ENCODE measurements around the gene RFX5. TPM values are rescaled to one million over a fixed set of nuclear protein-coding genes. Genes with fewer than 3 reads are reported as not detected.

The RFX5 gene
- total and polyA plus RNA-seq, 8 donors, result 5.6 to 34.2 (median 9.0) TPM

DNA sequence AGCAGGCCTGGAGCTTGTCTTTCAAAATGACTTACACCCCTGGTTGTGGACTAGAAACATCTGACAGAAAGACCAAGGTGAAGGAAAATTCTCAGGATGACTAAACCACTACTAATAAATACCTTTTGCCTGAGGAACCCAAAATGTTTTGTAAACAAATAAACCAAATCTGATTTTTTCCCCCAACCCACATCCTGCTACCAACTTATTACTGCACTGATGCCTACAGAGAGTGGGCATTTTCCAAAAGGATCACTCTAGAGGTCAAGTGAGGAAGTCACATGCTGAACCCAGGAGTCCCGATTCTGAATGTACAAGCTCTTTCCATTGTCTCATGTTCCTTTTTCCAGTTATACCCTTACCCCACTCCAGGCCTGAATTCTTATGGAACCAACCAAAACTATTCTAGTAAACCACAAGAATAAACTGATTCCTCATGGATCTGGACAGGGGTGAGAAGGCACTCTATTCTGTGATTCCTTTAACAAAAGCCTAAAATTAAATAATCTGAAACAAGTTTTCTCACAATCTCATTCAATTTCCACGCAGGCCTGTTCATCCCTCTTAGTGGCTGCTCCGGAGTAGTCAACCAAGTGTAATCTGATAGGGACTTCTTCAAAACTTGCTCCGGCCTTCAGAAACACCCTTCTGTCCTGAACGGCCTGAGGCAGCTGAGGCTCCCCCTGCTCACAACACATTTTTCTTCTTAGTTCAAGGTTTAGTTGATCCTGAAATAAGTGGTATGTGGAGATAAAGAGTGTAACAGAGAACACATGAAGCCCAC lies 21.2 kb downstream of the RFX5 start:
- WGBS, 2 donors, result 17 to 31% methylated on average over 5 of the region's 5 CpGs
- no peak for DNase-seq
- TF ChIP-seq, protein P1, sequence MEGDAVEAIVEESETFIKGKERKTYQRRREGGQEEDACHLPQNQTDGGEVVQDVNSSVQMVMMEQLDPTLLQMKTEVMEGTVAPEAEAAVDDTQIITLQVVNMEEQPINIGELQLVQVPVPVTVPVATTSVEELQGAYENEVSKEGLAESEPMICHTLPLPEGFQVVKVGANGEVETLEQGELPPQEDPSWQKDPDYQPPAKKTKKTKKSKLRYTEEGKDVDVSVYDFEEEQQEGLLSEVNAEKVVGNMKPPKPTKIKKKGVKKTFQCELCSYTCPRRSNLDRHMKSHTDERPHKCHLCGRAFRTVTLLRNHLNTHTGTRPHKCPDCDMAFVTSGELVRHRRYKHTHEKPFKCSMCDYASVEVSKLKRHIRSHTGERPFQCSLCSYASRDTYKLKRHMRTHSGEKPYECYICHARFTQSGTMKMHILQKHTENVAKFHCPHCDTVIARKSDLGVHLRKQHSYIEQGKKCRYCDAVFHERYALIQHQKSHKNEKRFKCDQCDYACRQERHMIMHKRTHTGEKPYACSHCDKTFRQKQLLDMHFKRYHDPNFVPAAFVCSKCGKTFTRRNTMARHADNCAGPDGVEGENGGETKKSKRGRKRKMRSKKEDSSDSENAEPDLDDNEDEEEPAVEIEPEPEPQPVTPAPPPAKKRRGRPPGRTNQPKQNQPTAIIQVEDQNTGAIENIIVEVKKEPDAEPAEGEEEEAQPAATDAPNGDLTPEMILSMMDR (IDR thresholded peaks at IDR 0.05), result no peak
- Histone ChIP-seq H3K4me1 (peaks cover 0 to 20% (median 11%) of the 10 kb centered on the region in 3 donors), H3K27ac (no peak overlapping the region), H3K9me3 (no peaks in the 10 kb centered on the region), H3K4me3 (peak overlapping the region in 2 of 4 donors; percentile 62 to 67), H3K27me3 (no peaks in the 10 kb centered on the region), H3K36me3 (peaks cover 0 to 3% (median 0%) of the 10 kb centered on the region in 3 donors)
- no peak for ATAC-seq
- intact Hi-C loops (cut with DNase I), result no loop called here
- no peak for FAIRE-seq

DNA sequence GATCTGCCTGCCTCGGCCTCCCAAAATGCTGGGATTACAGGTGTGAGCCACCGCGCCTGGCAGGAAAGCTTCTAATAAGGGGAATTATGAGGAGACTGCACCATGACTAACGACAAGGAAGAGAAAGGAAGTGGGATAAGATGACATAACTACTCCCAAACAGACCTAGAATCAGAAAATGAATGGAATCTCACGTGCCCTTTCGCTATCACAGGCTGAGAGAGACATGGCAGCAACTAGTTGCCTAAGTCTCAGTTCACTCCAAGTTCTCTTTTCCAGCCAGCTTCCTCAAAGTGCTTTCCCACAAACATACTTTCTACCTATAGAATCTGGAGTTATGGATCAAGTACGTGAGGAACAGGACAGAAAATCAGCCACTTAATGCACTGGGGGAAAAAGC lies 21.8 kb downstream of the RFX5 start:
- intact Hi-C loops (cut with DNase I), result no loop called here
- Histone ChIP-seq H3K36me3 (peaks cover 0 to 3% (median 1%) of the 10 kb centered on the region in 3 donors), H3K9me3 (no peaks in the 10 kb centered on the region), H3K4me3 (no peak overlapping the region), H3K27ac (no peak overlapping the region), H3K27me3 (no peaks in the 10 kb centered on the region), H3K4me1 (peaks cover 0 to 20% (median 11%) of the 10 kb centered on the region in 3 donors)
- no peak for ATAC-seq
- TF ChIP-seq, protein P1 (IDR thresholded peaks at IDR 0.05), result no peak
- DNase-seq, result no peak
- WGBS, 2 donors, result 86 to 92% methylated on average over 7 of the region's 7 CpGs
- FAIRE-seq, result no peak

DNA sequence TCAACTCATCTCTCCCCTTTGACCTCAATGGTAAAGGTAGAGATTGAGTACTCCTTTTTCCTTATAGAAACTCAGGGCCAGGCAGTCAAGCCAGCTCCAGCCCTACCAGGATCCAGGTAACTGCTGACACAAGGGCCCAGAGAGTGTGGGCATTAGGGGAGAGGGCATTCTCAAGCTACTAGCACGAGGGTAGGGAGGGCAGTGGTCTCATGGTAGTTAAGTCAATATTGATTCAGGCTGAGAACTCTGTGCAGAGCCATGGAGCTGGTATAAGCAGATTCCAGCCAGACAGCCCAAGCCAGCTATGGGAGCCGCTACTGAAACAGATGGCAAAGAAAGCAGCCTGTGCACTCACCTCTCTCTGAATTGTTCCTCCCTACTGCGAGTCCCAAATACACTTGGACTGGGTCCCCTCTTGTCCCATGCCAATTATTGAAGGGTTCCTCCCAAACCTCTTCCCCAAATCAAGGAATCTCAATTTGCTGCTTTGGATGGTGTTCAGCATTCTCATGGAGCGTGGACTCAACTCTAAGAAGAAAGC lies 22.6 kb downstream of the RFX5 start:
- H3K36me3 ChIP-seq, result peaks cover 0 to 3% (median 3%) of the 10 kb centered on the region in 3 donors
- no peak overlapping the region for H3K4me3 ChIP-seq
- TF ChIP-seq, protein P1 (IDR thresholded peaks at IDR 0.05), result no peak
- no peak for DNase-seq
- H3K27me3 ChIP-seq, result no peaks in the 10 kb centered on the region
- peaks cover 0 to 20% (median 11%) of the 10 kb centered on the region in 3 donors for H3K4me1 ChIP-seq
- no peak for FAIRE-seq
- no peak overlapping the region for H3K27ac ChIP-seq
- no peak for ATAC-seq
- 72 to 74% methylated on average over 4 of the region's 4 CpGs for WGBS, 2 donors
- H3K9me3 ChIP-seq, result no peaks in the 10 kb centered on the region
- intact Hi-C loops (cut with DNase I), result no loop called here

DNA sequence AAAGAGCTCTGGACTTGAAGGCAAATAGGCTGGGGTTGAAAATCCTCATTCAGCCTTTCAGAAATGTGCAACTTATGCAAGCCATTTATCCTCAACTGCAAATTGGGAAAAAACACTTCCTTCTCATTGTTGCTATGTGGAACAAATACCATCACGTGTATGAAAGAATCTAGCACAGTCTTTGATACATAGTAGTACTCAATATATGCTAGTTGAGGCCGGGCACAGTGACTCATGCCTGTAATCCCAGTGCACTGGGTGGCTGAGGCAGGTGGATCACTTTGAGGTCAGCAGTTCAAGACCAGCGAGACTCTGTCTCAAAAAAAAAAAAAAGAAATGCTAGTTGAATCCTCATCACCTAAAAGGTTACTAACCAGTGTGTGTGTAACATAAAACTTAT lies 28.1 kb downstream of the RFX5 start:
- TF ChIP-seq, protein P1 (IDR thresholded peaks at IDR 0.05), result no peak
- Histone ChIP-seq H3K4me3 (no peak overlapping the region), H3K27ac (no peak overlapping the region), H3K27me3 (no peaks in the 10 kb centered on the region), H3K9me3 (no peaks in the 10 kb centered on the region), H3K36me3 (peaks cover 0 to 10% (median 4%) of the 10 kb centered on the region in 3 donors), H3K4me1 (peaks cover 0 to 2% (median 1%) of the 10 kb centered on the region in 3 donors)
- WGBS, 2 donors, result 75 to 79% methylated on average over 3 of the region's 3 CpGs
- intact Hi-C loops (cut with DNase I), result no loop called here
- DNase-seq (no peak), FAIRE-seq (no peak), ATAC-seq (no peak)

Measured in pancreas (tissue), 10 donors.